GM12878 (cell line): ENCODE results near the gene ANKRD33B. TPM values are rescaled to one million over a fixed set of nuclear protein-coding genes. Genes with fewer than 3 reads are reported as not detected.

Source experiments
- ATAC-seq: fragments of 200-7000 bp; cut with Tn5 transposase; 3 replicates; pipeline ENCODE4 v1.9.1; 2020; ENCODE audit warnings: mild to moderate bottlenecking, moderate library complexity
- BruUV-seq: library from RNA; stranded (reverse); fragments of 400-500 nt; replicated peaks from 2 replicates; lab custom pipeline; 2021; lab: Mats Ljungman, UMichigan
- CTCF ChIA-PET: fragments of 300-600 bp; sonication (Branson Sonifier 250); formaldehyde crosslinking; extraction: SDS; loops from one replicate; lab custom pipeline; 2021; ENCODE audit warnings: inconsistent platforms; lab: Yijun Ruan, JAX
- POLR2A ChIA-PET: fragments of 350-600 bp; formaldehyde crosslinking; extraction: SDS; loops from one replicate; lab custom pipeline; 2021; ENCODE audit warnings: inconsistent platforms; lab: Charles Lee
- RAD21 ChIA-PET: fragments of 300-600 bp; sonication (Branson Sonifier 250); formaldehyde crosslinking; loops from one replicate; lab custom pipeline; 2023; ENCODE audit warnings: antibody characterized with exemption; ENCODE audit not compliant: unreplicated experiment; lab: Charles Lee
- SMC1A ChIA-PET: fragments of 300-600 bp; sonication (Branson Sonifier 250); formaldehyde crosslinking; loops from one replicate; lab custom pipeline; 2023; ENCODE audit not compliant: unreplicated experiment, uncharacterized antibody; lab: Charles Lee
- DNase-seq: peaks from one replicate; pipeline ENCODE4 v3.0.0-alpha.2; 2011; ENCODE audit warnings: low read depth, low spot score
- FAIRE-seq: peaks from 3 replicates; lab custom pipeline; 2011; peaks lifted over from hg19 to GRCh38; lab: Jason Lieb, UNC
- H2AFZ ChIP-seq: 2 replicates; pipeline ENCODE4 v1.6.0; 2011; ENCODE audit warnings: low read depth, low read length, control low read depth; ENCODE audit not compliant: control insufficient read depth
- H3K27ac ChIP-seq: 2 replicates; pipeline ENCODE4 v1.5.1; 2011; ENCODE audit warnings: control low read depth; ENCODE audit not compliant: control insufficient read depth, insufficient read depth
- H3K27me3 ChIP-seq, 2 experiments: replicated peaks in 1 of 2; 2 replicates each; pipeline versions ENCODE4 v1.6.0 to v1.6.1; 2011; ENCODE audit warnings: low read length in 1 of 2; ENCODE audit not compliant: control insufficient read depth in 2 of 2, insufficient read depth in 2 of 2
- H3K36me3 ChIP-seq, 2 experiments: 2 replicates each; pipeline ENCODE4 v1.5.1; 2011; ENCODE audit warnings: low read length in 1 of 2; ENCODE audit not compliant: control insufficient read depth in 2 of 2, insufficient read depth in 2 of 2
- H3K4me1 ChIP-seq: 2 replicates; pipeline ENCODE4 v1.6.1; 2011; ENCODE audit warnings: mild to moderate bottlenecking, low read length, moderate library complexity, mixed read lengths; ENCODE audit not compliant: control insufficient read depth, insufficient read depth
- H3K4me2 ChIP-seq: 2 replicates; pipeline ENCODE4 v1.6.0; 2011; ENCODE audit warnings: control low read depth; ENCODE audit not compliant: control insufficient read depth, insufficient read depth
- H3K4me3 ChIP-seq: fragments of 200-600 bp; sonication (generic); 2 replicates; pipeline ENCODE4 v1.5.1; 2016
- H3K79me2 ChIP-seq: 2 replicates; pipeline ENCODE4 v1.6.0; 2011; ENCODE audit warnings: low read length; ENCODE audit not compliant: control insufficient read depth, insufficient read depth
- H3K9ac ChIP-seq: 2 replicates; pipeline ENCODE4 v1.8.0; 2011; ENCODE audit warnings: low read length, control low read depth, mixed read lengths; ENCODE audit not compliant: control insufficient read depth, insufficient read depth
- H3K9me3 ChIP-seq: replicated peaks from 3 replicates; pipeline ENCODE4 v1.5.1; 2011; ENCODE audit warnings: mild to moderate bottlenecking, low read length; ENCODE audit not compliant: control insufficient read depth, insufficient read depth
- H4K20me1 ChIP-seq: 2 replicates; pipeline ENCODE4 v1.6.0; 2011; ENCODE audit not compliant: control insufficient read depth, insufficient read depth
- HDGF ChIP-seq: fragments of 450-650 bp; IDR thresholded peaks from 2 replicates; pipeline ENCODE4 v1.6.1; 2016; ENCODE audit warnings: antibody characterized with exemption
- KAT2A ChIP-seq: conservative IDR thresholded peaks from 2 replicates; pipeline ENCODE4 v1.6.1; 2011; ENCODE audit warnings: low read depth, low read length; ENCODE audit not compliant: control insufficient read depth
- MXI1 ChIP-seq: fragments of 150-350 bp; IDR thresholded peaks from 2 replicates; pipeline ENCODE4 v1.6.1; 2011; ENCODE audit warnings: low read depth, mild to moderate bottlenecking, inconsistent platforms, low read length, improper control_type of control experiment
- RAD21 ChIP-seq: IDR thresholded peaks from 2 replicates; pipeline ENCODE4 v1.6.1; 2011; ENCODE audit warnings: mild to moderate bottlenecking, low read depth, low read length, moderate library complexity; ENCODE audit not compliant: insufficient read depth
- SMARCA5 ChIP-seq: fragments of 450-650 bp; IDR thresholded peaks from 2 replicates; pipeline ENCODE4 v1.6.1; 2017; ENCODE audit warnings: mild to moderate bottlenecking
- WGBS: methylation state at CpG from one replicate; pipeline ENCODE4 v1.1.6; 2016; ENCODE audit warnings: low lambda C conversion rate; ENCODE audit not compliant: insufficient replicate concordance, insufficient coverage; ENCODE audit errors: missing lambda C conversion rate; 5-methylcytosine and 5-hydroxymethylcytosine counted together
- in situ Hi-C: fragments of 300-500 bp; cut with MboI; formaldehyde crosslinking; loops from 9 replicates; pipeline ENCODE4 v1.14.3; 2018; ENCODE audit warnings: mixed read lengths
- intact Hi-C: fragments of 100-400 bp; cut with micrococcal nuclease; formaldehyde crosslinking; loops from one replicate; pipeline ENCODE4 v1.14.2; 2022; ENCODE audit not compliant: unreplicated experiment
- polyA plus RNA-seq, 11 experiments: library from polyadenylated mRNA; depleted of rRNA in 4 of 11; unstranded in 6 of 11; stranded (reverse) in 5 of 11; fragments of >200 nt; fragmentation: Nextera tagmentation in 4 of 11; fragmentation: Illumina TruSeq in 1 of 11; extraction: Ambion mirVana in 4 of 11; extraction: Trizol in 1 of 11; gene quantifications; 1 replicate in 1 of 11; 2 replicates in 10 of 11; pipeline versions ENCODE4 v1.2.1 to v1.2.3, GENCODE V29; 2011 to 2016; ENCODE audit warnings: inconsistent platforms in 2 of 11, missing spikeins in 2 of 11, low read depth in 1 of 11
- total RNA-seq, 4 experiments: library from RNA; depleted of rRNA in 3 of 4; stranded (reverse); fragments of >200 nt in 3 of 4; fragmentation: Illumina TruSeq in 1 of 4; extraction: Trizol in 1 of 4; gene quantifications; 2 replicates each; pipeline versions ENCODE4 v1.2.1 to v1.2.3, GENCODE V29; 2013 to 2021
- TF ChIP-seq, protein P1 (sequence below): fragments of 450-650 bp; IDR thresholded peaks from 2 replicates; pipeline ENCODE4 v1.6.1; 2014; ENCODE audit warnings: mild to moderate bottlenecking
- TF ChIP-seq, protein P2 (sequence below): fragments of 450-650 bp; IDR thresholded peaks from 2 replicates; pipeline ENCODE4 v1.6.1; 2017; ENCODE audit warnings: mild to moderate bottlenecking, moderate library complexity
- TF ChIP-seq, protein P3 (sequence below): IDR thresholded peaks from 2 replicates; pipeline ENCODE4 v1.6.1; 2012; ENCODE audit warnings: mild to moderate bottlenecking, low read depth, low read length
- TF ChIP-seq, protein P4 (sequence below): fragments of 450-650 bp; formaldehyde crosslinking; IDR thresholded peaks from 2 replicates; pipeline ENCODE4 v1.5.0; 2022; ENCODE audit warnings: mild to moderate bottlenecking, missing genetic modification characterization

Gene ANKRD33B
- total and polyA plus RNA-seq, 10 of the 15 experiments (the other 5 are each of a cell fraction or from before 2014, with no cell fraction given): 4.9 to 61.6 (median 15.6) TPM

DNA sequence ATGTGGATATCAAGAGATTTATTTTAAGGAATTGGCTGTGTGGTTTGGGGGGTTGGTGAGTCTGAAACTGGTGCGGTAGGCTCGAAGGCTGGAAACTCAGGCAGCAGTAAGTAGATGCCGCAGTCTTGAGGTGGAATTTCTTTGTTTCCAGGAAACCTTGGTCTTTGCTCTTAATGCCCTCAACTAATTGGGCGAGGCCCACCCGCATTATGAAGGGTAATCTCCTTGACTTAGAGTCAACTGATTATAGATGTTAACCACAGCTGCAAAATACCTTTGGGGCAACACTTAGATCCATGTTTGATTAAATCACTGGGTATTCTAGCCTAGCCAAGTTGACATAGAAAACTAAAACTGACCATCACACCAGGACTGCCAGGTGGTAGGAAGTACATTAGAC, 83.8 kb downstream of the ANKRD33B start (continued):
- TF ChIP-seq, protein P1, sequence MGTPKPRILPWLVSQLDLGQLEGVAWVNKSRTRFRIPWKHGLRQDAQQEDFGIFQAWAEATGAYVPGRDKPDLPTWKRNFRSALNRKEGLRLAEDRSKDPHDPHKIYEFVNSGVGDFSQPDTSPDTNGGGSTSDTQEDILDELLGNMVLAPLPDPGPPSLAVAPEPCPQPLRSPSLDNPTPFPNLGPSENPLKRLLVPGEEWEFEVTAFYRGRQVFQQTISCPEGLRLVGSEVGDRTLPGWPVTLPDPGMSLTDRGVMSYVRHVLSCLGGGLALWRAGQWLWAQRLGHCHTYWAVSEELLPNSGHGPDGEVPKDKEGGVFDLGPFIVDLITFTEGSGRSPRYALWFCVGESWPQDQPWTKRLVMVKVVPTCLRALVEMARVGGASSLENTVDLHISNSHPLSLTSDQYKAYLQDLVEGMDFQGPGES: no peak
- no peak for TF ChIP-seq RAD21
- TF ChIP-seq KAT2A: no peak
- TF ChIP-seq SMARCA5: no peak
- TF ChIP-seq, protein P2, sequence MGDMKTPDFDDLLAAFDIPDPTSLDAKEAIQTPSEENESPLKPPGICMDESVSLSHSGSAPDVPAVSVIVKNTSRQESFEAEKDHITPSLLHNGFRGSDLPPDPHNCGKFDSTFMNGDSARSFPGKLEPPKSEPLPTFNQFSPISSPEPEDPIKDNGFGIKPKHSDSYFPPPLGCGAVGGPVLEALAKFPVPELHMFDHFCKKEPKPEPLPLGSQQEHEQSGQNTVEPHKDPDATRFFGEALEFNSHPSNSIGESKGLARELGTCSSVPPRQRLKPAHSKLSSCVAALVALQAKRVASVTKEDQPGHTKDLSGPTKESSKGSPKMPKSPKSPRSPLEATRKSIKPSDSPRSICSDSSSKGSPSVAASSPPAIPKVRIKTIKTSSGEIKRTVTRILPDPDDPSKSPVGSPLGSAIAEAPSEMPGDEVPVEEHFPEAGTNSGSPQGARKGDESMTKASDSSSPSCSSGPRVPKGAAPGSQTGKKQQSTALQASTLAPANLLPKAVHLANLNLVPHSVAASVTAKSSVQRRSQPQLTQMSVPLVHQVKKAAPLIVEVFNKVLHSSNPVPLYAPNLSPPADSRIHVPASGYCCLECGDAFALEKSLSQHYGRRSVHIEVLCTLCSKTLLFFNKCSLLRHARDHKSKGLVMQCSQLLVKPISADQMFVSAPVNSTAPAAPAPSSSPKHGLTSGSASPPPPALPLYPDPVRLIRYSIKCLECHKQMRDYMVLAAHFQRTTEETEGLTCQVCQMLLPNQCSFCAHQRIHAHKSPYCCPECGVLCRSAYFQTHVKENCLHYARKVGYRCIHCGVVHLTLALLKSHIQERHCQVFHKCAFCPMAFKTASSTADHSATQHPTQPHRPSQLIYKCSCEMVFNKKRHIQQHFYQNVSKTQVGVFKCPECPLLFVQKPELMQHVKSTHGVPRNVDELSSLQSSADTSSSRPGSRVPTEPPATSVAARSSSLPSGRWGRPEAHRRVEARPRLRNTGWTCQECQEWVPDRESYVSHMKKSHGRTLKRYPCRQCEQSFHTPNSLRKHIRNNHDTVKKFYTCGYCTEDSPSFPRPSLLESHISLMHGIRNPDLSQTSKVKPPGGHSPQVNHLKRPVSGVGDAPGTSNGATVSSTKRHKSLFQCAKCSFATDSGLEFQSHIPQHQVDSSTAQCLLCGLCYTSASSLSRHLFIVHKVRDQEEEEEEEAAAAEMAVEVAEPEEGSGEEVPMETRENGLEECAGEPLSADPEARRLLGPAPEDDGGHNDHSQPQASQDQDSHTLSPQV: no peak
- TF ChIP-seq HDGF: no peak

DNA sequence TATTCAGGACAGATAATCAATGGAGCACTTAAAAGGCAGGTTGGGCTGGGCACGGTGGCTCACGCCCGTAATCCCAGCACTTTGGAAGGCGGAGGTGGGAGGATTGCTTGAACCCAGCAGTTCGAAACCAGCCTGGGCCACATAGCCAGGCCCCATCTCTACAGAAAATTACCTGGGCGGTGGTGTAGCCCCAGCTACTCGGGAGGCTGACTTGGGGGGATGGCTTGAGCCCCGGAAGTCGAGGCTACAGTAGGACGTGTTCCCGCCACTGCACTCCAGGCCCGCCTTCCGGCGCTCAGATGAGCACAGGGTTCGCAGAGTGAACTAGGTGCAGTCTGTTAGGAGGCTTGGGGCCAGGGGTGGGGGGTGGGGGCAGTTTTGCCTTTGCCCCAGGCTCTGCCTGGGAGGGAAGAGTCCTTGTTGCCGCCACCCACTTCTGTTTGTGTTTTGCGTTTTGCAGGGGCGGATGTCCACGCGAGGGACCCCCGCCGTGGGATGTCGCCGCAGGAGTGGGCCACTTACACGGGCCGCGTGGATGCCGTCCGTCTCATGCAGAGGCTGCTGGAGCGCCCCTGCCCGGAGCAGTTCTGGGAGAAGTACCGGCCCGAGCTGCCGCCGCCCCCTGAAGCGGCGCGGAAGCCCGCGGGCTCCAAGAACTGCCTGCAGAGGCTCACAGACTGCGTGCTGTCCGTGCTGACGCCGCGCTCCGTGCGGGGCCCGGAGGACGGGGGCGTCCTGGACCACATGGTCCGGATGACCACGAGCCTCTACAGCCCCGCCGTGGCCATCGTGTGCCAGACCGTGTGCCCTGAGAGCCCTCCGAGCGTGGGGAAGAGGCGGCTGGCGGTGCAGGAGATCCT, 85.2 kb downstream of the ANKRD33B start:
- Histone ChIP-seq H3K36me3 (peaks cover 25 to 37% of the 10 kb centered on the region in 2 experiments), H3K27me3 (no peaks in the 10 kb centered on the region), H3K27ac (no peak overlapping the region), H4K20me1 (no peaks in the 10 kb centered on the region), H3K79me2 (peaks cover 20% of the 10 kb centered on the region), H2AFZ (no peak overlapping the region), H3K4me2 (no peak overlapping the region), H3K4me1 (peaks cover 12% of the 10 kb centered on the region), H3K9ac (no peak overlapping the region), H3K4me3 (no peak overlapping the region), H3K9me3 (no peaks in the 10 kb centered on the region)
- POLR2A ChIA-PET: no interaction called here
- no peak for FAIRE-seq
- intact Hi-C loops (no loop called here), in situ Hi-C loops (no loop called here)
- RAD21 ChIA-PET: no interaction called here
- WGBS: over 99% methylated on average over 57 of the region's 60 CpGs
- SMC1A ChIA-PET: no interaction called here
- DNase-seq: no peak
- no peak for ATAC-seq
- BruUV-seq: no TSS peak
- CTCF ChIA-PET: no interaction called here
- TF ChIP-seq, protein P3, sequence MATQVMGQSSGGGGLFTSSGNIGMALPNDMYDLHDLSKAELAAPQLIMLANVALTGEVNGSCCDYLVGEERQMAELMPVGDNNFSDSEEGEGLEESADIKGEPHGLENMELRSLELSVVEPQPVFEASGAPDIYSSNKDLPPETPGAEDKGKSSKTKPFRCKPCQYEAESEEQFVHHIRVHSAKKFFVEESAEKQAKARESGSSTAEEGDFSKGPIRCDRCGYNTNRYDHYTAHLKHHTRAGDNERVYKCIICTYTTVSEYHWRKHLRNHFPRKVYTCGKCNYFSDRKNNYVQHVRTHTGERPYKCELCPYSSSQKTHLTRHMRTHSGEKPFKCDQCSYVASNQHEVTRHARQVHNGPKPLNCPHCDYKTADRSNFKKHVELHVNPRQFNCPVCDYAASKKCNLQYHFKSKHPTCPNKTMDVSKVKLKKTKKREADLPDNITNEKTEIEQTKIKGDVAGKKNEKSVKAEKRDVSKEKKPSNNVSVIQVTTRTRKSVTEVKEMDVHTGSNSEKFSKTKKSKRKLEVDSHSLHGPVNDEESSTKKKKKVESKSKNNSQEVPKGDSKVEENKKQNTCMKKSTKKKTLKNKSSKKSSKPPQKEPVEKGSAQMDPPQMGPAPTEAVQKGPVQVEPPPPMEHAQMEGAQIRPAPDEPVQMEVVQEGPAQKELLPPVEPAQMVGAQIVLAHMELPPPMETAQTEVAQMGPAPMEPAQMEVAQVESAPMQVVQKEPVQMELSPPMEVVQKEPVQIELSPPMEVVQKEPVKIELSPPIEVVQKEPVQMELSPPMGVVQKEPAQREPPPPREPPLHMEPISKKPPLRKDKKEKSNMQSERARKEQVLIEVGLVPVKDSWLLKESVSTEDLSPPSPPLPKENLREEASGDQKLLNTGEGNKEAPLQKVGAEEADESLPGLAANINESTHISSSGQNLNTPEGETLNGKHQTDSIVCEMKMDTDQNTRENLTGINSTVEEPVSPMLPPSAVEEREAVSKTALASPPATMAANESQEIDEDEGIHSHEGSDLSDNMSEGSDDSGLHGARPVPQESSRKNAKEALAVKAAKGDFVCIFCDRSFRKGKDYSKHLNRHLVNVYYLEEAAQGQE: no peak
- TF ChIP-seq, protein P4, sequence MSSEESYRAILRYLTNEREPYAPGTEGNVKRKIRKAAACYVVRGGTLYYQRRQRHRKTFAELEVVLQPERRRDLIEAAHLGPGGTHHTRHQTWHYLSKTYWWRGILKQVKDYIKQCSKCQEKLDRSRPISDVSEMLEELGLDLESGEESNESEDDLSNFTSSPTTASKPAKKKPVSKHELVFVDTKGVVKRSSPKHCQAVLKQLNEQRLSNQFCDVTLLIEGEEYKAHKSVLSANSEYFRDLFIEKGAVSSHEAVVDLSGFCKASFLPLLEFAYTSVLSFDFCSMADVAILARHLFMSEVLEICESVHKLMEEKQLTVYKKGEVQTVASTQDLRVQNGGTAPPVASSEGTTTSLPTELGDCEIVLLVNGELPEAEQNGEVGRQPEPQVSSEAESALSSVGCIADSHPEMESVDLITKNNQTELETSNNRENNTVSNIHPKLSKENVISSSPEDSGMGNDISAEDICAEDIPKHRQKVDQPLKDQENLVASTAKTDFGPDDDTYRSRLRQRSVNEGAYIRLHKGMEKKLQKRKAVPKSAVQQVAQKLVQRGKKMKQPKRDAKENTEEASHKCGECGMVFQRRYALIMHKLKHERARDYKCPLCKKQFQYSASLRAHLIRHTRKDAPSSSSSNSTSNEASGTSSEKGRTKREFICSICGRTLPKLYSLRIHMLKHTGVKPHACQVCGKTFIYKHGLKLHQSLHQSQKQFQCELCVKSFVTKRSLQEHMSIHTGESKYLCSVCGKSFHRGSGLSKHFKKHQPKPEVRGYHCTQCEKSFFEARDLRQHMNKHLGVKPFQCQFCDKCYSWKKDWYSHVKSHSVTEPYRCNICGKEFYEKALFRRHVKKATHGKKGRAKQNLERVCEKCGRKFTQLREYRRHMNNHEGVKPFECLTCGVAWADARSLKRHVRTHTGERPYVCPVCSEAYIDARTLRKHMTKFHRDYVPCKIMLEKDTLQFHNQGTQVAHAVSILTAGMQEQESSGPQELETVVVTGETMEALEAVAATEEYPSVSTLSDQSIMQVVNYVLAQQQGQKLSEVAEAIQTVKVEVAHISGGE (CRISPR knock-in tag): no peak
- no peak for TF ChIP-seq MXI1
